Stomach (tissue), 4 donors: ENCODE data around the gene IL18BP.

ENCODE experiments used
- CTCF ChIP-seq, 7 experiments: fragments of 450-650 bp in 4 of 7; fragments of 200-600 bp in 3 of 7; sonication (generic) in 3 of 7; IDR thresholded peaks; one replicate each; pipeline ENCODE4 v1.5.1; 2016 to 2019; ENCODE audit warnings: antibody characterized with exemption in 7 of 7, control low read depth in 2 of 7, mild to moderate bottlenecking in 1 of 7
- EP300 ChIP-seq: sonication (generic); formaldehyde crosslinking; IDR thresholded peaks from one replicate; pipeline ENCODE4 v1.6.1; 2017; ENCODE audit warnings: antibody characterized with exemption
- POLR2A ChIP-seq, 4 donors: fragments of 450-650 bp; IDR thresholded peaks; one replicate each; pipeline ENCODE4 v1.6.1; 2016; ENCODE audit warnings: antibody characterized with exemption in 4 of 4, control low read depth in 2 of 4, mild to moderate bottlenecking in 1 of 4, moderate library complexity in 1 of 4
- POLR2AphosphoS5 ChIP-seq, 3 donors: sonication (generic); formaldehyde crosslinking; IDR thresholded peaks; one replicate each; pipeline ENCODE4 v1.6.1; 2016; ENCODE audit warnings: antibody characterized with exemption in 3 of 3

GRCh38 chr11:71998061-71998460 is 648 bp upstream of the IL18BP start:
- TF ChIP-seq CTCF (IDR thresholded peaks at IDR 0.05) (no peak), POLR2AphosphoS5 (IDR thresholded peaks at IDR 0.05) (no peak), POLR2A (IDR thresholded peaks at IDR 0.05) (no peak), EP300 (no peak)
